GM19455 (cell line): ENCODE data around the gene OSCP1.

ENCODE experiments used
- ATAC-seq: cut with Tn5 transposase; IDR thresholded peaks from one replicate; pipeline ENCODE4 v1.9.1; 2021; ENCODE audit not compliant: unreplicated experiment

The OSCP1 gene

GRCh38 chr1:36386265-36387140 is 63.7 kb downstream of the OSCP1 start:
- ATAC-seq = peak; percentile 35

DNA sequence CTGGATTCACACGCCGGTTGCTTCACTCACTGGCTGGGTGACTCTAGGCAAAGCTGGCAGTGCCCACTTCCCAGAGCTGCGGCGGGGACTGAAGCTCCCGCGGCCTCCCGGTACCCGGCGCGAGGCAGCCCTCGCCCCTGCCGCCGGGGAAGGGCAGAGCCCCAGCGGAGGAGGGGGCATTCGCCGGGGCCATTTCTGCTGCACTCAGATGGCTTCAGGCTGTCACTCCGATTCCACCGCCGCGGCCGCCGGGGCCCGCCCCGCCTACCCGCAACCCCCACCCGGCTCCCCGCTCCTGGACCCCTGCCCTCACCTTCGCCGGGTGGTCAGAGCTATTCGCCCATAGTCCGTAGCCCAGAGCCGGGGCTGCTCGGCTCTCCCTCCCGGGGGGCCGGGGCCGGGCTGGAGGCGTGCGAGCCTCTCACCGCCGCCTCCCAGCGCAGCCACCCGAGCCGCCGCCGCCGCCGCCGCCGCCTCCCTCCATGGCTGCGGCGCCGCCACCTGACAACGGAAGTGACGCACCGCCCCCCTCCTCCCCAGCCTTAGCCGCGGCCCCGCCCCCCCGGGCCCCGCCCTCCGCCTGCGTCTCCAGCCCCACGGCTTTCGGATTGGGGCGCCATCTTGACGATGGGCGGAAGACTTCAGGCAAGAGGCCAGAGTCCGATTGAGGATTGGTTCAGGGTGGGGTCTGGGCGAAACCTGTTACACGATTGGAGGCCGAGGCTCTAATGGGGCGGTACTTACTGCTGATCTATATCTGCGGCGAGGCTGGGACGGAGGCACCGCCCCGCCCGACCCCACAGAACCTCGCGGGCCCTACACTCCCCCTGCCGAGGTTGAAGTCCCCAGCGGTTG is 64.6 kb downstream of the OSCP1 start, which contains the start of gene STK40:
TSS of gene STK40 (minus strand) at position 515 of the 855 bp plus-strand sequence. CDS start 24,592 bp downstream, outside the sequence.
- peak; percentile 84 for ATAC-seq

DNA sequence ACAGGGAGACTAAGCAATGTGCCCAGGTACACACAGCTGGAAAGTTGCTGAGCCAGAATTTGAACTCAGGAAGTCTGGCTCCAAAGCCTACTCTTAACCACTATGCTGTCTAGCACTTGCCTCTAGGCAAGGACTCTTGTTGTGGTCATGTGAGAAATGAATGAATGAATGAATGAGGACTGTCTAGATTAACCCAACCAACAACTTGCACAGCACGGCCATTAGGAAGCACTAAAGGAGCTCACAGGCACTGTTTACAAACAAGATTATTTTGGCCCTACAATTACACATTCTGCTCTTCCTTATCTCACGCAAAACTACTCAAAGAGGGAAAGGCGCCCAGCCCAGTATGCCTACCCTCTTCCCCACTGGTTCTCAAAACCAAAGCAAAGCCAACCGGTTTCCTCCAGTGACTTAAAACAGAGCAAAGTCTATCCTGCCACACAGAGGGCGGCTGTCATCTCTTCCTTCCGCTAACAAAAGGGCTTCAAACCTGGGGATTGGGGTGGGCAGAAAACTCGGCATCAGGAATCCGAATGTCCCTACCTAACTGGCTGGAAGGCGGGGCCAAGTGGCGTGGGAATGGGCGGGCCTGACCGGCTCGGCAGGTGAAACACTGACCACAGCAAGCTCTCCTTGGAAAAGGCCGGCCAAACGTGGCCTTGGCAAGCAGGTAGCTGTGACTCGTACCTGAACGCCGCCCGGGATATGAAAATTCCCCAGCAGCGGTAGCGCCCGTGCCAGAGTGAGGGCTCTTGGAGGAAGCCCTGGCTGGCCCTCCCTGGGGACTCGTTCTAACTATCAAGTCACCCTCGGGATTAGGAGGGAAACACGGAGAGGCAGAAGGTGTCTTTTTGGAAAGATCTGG is 65.5 kb downstream of the OSCP1 start:
- ATAC-seq = no peak

DNA sequence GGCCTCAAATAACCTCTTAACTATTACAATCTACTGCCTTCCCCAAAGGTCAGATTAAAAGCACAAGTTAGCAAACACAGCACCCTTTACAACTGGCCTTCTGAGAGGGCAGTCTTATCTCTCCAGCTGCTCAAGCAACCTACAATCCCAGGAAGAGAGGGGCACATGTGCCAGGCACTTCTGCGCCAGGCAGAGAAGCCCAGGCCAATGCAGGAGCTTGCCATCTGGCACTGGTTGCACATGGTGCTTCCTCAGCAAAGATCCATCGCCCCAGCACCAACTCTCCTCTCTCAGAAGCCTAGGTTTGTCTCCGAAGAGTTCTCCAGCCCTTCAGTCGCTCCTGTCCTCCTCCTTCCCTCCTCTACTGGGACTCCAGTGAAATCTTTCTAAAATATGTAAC is 67.0 kb downstream of the OSCP1 start:
- no peak for ATAC-seq

DNA sequence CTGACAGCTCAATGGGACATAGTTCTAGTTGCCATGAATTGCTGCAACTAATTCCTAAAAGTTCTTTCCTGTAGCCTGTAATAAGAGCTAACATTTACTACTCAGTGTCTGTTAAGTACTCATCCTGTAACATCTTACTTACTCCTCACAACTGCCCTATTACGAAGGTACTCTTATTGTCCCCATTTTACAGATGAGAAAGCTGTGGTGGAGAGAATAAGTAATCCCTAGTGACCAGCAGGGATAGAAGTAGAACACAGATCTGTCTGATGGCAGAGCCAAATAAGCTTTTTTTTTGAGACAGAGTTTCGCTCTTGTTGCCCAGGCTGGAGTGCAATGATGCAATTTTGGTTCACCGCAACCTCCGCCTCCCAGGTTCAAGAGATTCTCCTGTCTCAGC is 67.6 kb downstream of the OSCP1 start:
- no peak for ATAC-seq

- ATAC-seq = no peak
Observed at GRCh38 chr1:36382231-36382630, 68.0 kb downstream of the OSCP1 start.

DNA sequence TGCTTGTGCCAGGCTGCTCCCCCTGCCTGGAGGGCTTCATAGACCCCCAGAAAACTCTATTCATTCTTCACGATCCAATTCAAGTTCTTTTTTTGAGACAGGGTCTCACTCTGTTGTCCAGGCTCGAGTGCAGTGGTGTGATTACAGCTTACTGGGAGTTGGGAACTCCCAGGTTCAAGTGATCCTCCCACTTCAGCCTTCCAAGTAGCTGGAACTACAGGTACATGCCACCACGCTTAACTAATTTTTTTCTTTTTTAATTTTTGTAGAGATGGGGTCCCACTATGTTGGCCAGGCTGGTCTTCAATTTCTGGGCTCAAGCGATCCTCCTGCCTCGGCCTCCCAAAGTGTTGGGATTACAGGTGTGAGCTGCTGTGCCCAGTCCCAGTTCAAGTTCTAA is 68.8 kb downstream of the OSCP1 start:
- no peak for ATAC-seq

- no peak for ATAC-seq
Observed at GRCh38 chr1:36380782-36381181, 69.5 kb downstream of the OSCP1 start.

GRCh38 chr1:36380143-36380619 is 70.1 kb downstream of the OSCP1 start:
- ATAC-seq = no peak

GRCh38 chr1:36377791-36378492 is 72.3 kb downstream of the OSCP1 start:
- no peak for ATAC-seq

DNA sequence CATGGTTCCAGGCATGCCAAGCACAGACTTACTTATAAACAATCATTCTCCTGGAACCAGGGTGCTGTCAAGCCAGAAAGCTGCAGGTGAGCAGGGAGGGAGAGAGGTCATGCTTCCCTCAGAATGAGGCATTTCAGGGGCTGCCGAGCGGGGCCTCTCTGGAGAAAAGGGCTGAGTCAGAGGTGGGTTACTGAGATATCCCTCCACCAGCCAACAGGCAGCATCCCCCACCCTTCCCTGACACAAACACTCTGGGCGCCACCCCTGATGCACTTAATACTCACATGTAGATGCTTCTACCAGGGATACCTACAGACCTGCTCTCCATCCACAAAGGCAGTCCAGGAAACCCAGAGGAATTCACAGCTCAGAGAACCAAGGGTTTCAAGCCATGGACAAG is 77.6 kb downstream of the OSCP1 start:
- ATAC-seq = no peak

- ATAC-seq = no peak
Observed at GRCh38 chr1:36369061-36369861, 81.0 kb downstream of the OSCP1 start.
